K562 (cell line): ENCODE data around the gene CHST7. TPM values are rescaled to one million over a fixed set of nuclear protein-coding genes. Genes with fewer than 3 reads are reported as not detected.

Experiments used
- ATF1 ChIP-seq, 2 experiments: fragments of 450-650 bp in 1 of 2; IDR thresholded peaks; 2 replicates each; pipeline ENCODE4 v1.6.1; 2016; ENCODE audit warnings: missing compliant biosample characterization in 1 of 2, missing genetic modification characterization in 1 of 2
- BCOR ChIP-seq: fragments of 450-650 bp; IDR thresholded peaks from 2 replicates; pipeline ENCODE4 v1.6.1; 2016
- ELF1 ChIP-seq: fragments of 200-800 bp; sonication (Bioruptor generic); IDR thresholded peaks from 2 replicates; pipeline ENCODE4 v1.6.1; 2016; ENCODE audit warnings: missing genetic modification characterization, missing compliant biosample characterization
- FOXA3 ChIP-seq, 2 experiments: fragments of 450-650 bp in 1 of 2; sonication (generic) in 1 of 2; formaldehyde crosslinking; IDR thresholded peaks in 1 of 2; conservative IDR thresholded peaks in 1 of 2; 2 replicates each; pipeline versions ENCODE4 v1.4.0 to v1.8.0; 2020 to 2022; ENCODE audit warnings: mild to moderate bottlenecking in 2 of 2, missing genetic modification reagents in 1 of 2
- GABPA ChIP-seq: fragments of 200-800 bp; sonication (Bioruptor generic); conservative IDR thresholded peaks from 2 replicates; pipeline ENCODE4 v1.6.1; 2016; ENCODE audit warnings: low read depth, missing genetic modification characterization, missing compliant biosample characterization
- MAZ ChIP-seq, 2 experiments: fragments of 450-650 bp in 1 of 2; sonication (generic) in 1 of 2; formaldehyde crosslinking; IDR thresholded peaks in 1 of 2; conservative IDR thresholded peaks in 1 of 2; 2 replicates each; pipeline versions ENCODE4 v1.4.0 to v1.5.0; 2020; ENCODE audit warnings: mild to moderate bottlenecking in 1 of 2, missing genetic modification reagents in 1 of 2
- MCM5 ChIP-seq: fragments of 450-650 bp; IDR thresholded peaks from 2 replicates; pipeline ENCODE4 v1.6.1; 2016; ENCODE audit warnings: low read depth
- MED1 ChIP-seq: sonication (generic); formaldehyde crosslinking; IDR thresholded peaks from 2 replicates; pipeline ENCODE4 v1.8.1; 2023; ENCODE audit warnings: missing genetic modification reagents, borderline replicate concordance
- MIER1 ChIP-seq: fragments of 450-650 bp; IDR thresholded peaks from 2 replicates; pipeline ENCODE4 v1.6.1; 2016; ENCODE audit warnings: antibody characterized with exemption, mild to moderate bottlenecking, low read depth
- NCOA1 ChIP-seq: fragments of 450-650 bp; IDR thresholded peaks from 2 replicates; pipeline ENCODE4 v1.6.1; 2016; ENCODE audit warnings: low read depth
- RBM22 ChIP-seq: fragments of 200-400 bp; formaldehyde crosslinking; IDR thresholded peaks from 2 replicates; pipeline ENCODE4 v1.6.1; 2018; ENCODE audit warnings: low read length, low read depth; ENCODE audit not compliant: poor library complexity, severe bottlenecking
- TEAD4 ChIP-seq, 2 experiments: sonication (generic) in 1 of 2; formaldehyde crosslinking in 1 of 2; IDR thresholded peaks; 2 replicates each; pipeline versions ENCODE4 v1.6.1 to v1.8.0; 2012 to 2022; ENCODE audit warnings: borderline replicate concordance in 1 of 2, inconsistent platforms in 1 of 2, low read length in 1 of 2, mild to moderate bottlenecking in 1 of 2, missing genetic modification reagents in 1 of 2
- USF2 ChIP-seq: sonication (generic); formaldehyde crosslinking; IDR thresholded peaks from 2 replicates; pipeline ENCODE4 v1.5.0; 2020; ENCODE audit warnings: missing genetic modification reagents
- ZC3H8 ChIP-seq: fragments of 450-650 bp; IDR thresholded peaks from 2 replicates; pipeline ENCODE4 v1.6.1; 2017
- ZKSCAN1 ChIP-seq: fragments of 150-350 bp; IDR thresholded peaks from 2 replicates; pipeline ENCODE4 v1.6.1; 2016; ENCODE audit warnings: low read depth, low read length
- ZNF316 ChIP-seq: fragments of 450-650 bp; IDR thresholded peaks from 2 replicates; pipeline ENCODE4 v1.6.1; 2016
- ZNF395 ChIP-seq: fragments of 200-800 bp; sonication (Bioruptor generic); IDR thresholded peaks from 2 replicates; pipeline ENCODE4 v1.6.1; 2017; ENCODE audit warnings: missing genetic modification characterization, missing compliant biosample characterization
- ZNF444 ChIP-seq: fragments of 250-450 bp; sonication (Bioruptor Pico); IDR thresholded peaks from 2 replicates; pipeline ENCODE4 v1.4.0; 2020; ENCODE audit warnings: mild to moderate bottlenecking, moderate library complexity
- ZNF518B ChIP-seq: fragments of 250-450 bp; sonication (Bioruptor Pico); IDR thresholded peaks from 2 replicates; pipeline ENCODE4 v1.5.0; 2021; ENCODE audit warnings: mild to moderate bottlenecking, moderate library complexity
- ZNF695 ChIP-seq: fragments of 450-650 bp; formaldehyde crosslinking; IDR thresholded peaks from 2 replicates; pipeline ENCODE4 v1.4.0; 2020; ENCODE audit warnings: mild to moderate bottlenecking, moderate library complexity
- ZNF696 ChIP-seq: fragments of 250-450 bp; sonication (Bioruptor Pico); conservative IDR thresholded peaks from 2 replicates; pipeline ENCODE4 v1.4.0; 2020; ENCODE audit warnings: mild to moderate bottlenecking, moderate library complexity
- ZNF785 ChIP-seq: fragments of 250-450 bp; sonication (Bioruptor Pico); IDR thresholded peaks from 2 replicates; pipeline ENCODE4 v1.4.0; 2020; ENCODE audit warnings: mild to moderate bottlenecking
- polyA plus RNA-seq, 8 experiments: library from polyadenylated mRNA; depleted of rRNA in 4 of 8; stranded (reverse) in 5 of 8; unstranded in 3 of 8; fragments of >200 nt; fragmentation: Nextera tagmentation in 2 of 8; fragmentation: Illumina TruSeq in 1 of 8; extraction: Ambion mirVana in 2 of 8; extraction: Trizol in 1 of 8; gene quantifications; 2 replicates each; pipeline versions ENCODE4 v1.2.1 to v1.2.3, GENCODE V29; 2011 to 2014; ENCODE audit warnings: inconsistent platforms in 1 of 8, missing spikeins in 1 of 8
- total RNA-seq, 7 experiments: library from RNA; depleted of rRNA in 6 of 7; stranded (reverse); fragments of >200 nt in 6 of 7; fragmentation: Illumina TruSeq in 2 of 7; extraction: Trizol in 2 of 7; gene quantifications; 2 replicates each; pipeline versions ENCODE4 v1.2.1 to v1.2.3, GENCODE V29; 2011 to 2021; ENCODE audit warnings: low replicate concordance in 1 of 7

CHST7 gene
- total and polyA plus RNA-seq, 9 of the 15 experiments (the other 6 are each of a cell fraction or from before 2014, with no cell fraction given): 0.04 to 0.41 (median 0.09) TPM; not detected in 2

- no peak for TF ChIP-seq ZNF518B (CRISPR knock-in tag)
- no peak for TF ChIP-seq ZKSCAN1
- TF ChIP-seq ZNF785 (CRISPR knock-in tag): no peak
- no peak for TF ChIP-seq ZNF395 (CRISPR knock-in tag)
- TF ChIP-seq MIER1: no peak
- TF ChIP-seq ZNF695 (CRISPR knock-in tag): no peak
- no peak for TF ChIP-seq TEAD4 (IDR thresholded peaks at IDR 0.05; ENCODE audit: low read length)
- no peak for TF ChIP-seq TEAD4 (CRISPR knock-in tag; IDR thresholded peaks at IDR 0.05; ENCODE audit: borderline replicate concordance)
- no peak for TF ChIP-seq ZNF444 (CRISPR knock-in tag)
- TF ChIP-seq USF2 (CRISPR knock-in tag): no peak
- no peak; the same call in 1 of the 2 replicates for TF ChIP-seq ZC3H8
- no peak for TF ChIP-seq MAZ (CRISPR knock-in tag; conservative IDR thresholded peaks at IDR 0.05 in 1 of 2, IDR thresholded peaks at IDR 0.05 in 1 of 2)
- TF ChIP-seq MED1 (CRISPR knock-in tag): no peak
- no peak for TF ChIP-seq ZNF696 (CRISPR knock-in tag)
- peak; percentile 52; the same call in 1 of the 2 replicates for TF ChIP-seq BCOR
- TF ChIP-seq MCM5: no peak
- TF ChIP-seq ZNF316: no peak
- TF ChIP-seq ATF1 (CRISPR knock-in tag; IDR thresholded peaks at IDR 0.05): no peak
- TF ChIP-seq ATF1 (tag; IDR thresholded peaks at IDR 0.05): peak; percentile 73
- 0 out of 2 replicates have a peak, but pooled peaks have one; percentile 58 for TF ChIP-seq ELF1 (tag)
- no peak for TF ChIP-seq NCOA1
- peak; percentile 83 for TF ChIP-seq GABPA (tag)
- TF ChIP-seq FOXA3 (CRISPR knock-in tag; conservative IDR thresholded peaks at IDR 0.05 in 1 of 2, IDR thresholded peaks at IDR 0.05 in 1 of 2): no peak
- no peak for TF ChIP-seq RBM22
Measured at GRCh38 chrX:46545111-46546005, 28.2 kb upstream of the CHST7 start, which contains the start of gene ZNF674 (continued).
